NCI-H187 (cell line): ENCODE data around the gene CLMP.

Experiments used
- DNase-seq, 2 experiments: peaks; one replicate each; lab custom pipeline; 2025; lab: John Stamatoyannopoulos, UW

Gene CLMP

GRCh38 chr11:123190518-123190917 is 4.5 kb downstream of the CLMP start:
- no peak for DNase-seq

DNA sequence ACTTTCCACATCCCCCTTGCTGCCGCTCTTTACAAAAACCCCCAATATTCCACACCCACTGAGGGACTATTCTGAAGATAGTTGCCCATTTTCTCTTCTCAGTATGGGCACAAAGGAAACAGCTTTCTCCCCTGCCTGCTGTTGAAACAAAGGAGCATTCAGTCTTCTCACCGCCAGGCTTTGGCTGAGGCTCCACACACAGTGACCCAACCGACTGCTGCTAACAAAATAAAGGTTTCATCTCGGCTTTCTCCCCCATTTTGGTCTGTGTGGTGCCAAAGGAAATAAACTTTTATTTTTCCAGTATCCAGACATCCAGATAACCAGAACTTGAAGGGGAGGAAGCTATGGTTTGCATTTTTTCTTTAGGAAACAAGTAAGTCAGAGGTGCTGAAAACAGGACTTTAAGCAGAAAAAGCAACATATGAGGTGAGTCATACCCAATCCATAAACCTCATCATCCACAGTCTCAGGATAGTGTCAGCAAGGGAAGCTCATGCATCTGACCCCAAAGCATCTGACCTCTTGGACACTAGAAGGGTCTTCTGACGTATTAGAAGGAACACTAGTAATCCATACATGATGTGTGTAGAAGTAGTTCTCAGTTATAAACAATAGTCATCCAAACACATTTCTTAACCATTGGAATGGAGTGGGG is 6.4 kb downstream of the CLMP start:
- DNase-seq = no peak

- DNase-seq = no peak
Observed at GRCh38 chr11:123187665-123188507, 7.2 kb downstream of the CLMP start.

- no peak for DNase-seq
Observed at GRCh38 chr11:123187248-123187647, 7.8 kb downstream of the CLMP start.

DNA sequence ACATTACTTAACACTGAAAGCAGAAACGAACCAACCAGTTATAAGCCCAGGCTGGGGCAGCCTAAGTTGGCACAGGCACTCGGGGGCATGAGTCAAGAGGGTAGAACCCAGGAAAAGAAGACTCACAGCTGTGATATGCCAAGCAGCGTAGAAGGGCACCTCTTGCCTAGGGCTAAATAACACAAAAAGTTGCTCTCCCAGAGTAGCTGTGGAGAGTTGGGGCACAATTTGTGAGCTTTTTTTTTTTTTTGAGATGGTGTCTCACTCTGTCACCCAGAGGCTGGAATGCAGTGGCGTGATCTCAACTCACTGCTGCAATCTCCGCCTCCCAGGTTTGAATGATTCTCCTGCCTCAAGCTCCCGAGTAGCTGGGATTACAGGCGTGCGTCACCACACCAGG is 8.8 kb downstream of the CLMP start:
- no peak for DNase-seq

GRCh38 chr11:123185326-123185725 is 9.7 kb downstream of the CLMP start:
- DNase-seq = no peak

- no peak for DNase-seq
Observed at GRCh38 chr11:123184531-123184930, 10.5 kb downstream of the CLMP start.

DNA sequence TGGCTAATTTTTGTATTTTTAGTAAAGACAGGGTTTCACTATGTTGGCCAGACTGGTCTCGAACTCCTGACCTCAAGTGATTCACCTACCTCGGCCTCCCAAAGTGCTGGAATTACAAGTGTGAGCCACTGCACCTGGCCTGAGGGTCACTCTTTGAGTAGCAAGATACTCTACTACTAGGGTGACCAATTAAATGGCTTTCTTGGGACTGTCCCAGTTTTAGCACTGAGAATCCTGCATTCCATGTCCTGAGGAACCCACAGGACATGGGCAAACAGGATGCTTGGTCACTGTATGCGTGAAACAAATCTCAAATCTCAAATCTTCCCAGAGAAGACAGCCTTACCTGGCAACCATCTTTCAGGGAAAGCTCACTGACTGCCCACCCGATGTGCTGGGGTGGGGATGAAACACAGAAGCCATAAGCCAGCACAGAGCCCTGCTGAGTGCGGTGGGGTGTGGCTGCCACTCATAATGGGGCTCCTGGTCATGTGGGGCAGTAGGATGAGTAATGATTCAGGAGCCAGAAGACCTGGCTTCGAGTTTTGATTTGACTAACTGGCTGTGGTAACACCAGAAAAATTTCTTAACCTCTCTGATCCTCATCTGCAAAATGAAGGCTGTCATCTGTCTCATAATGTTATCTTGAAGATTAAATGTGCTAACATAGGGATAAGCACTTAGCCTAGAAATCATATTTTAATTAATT is 11.5 kb downstream of the CLMP start:
- no peak for DNase-seq

- no peak for DNase-seq
Observed at GRCh38 chr11:123181767-123182500, 13.1 kb downstream of the CLMP start.

DNA sequence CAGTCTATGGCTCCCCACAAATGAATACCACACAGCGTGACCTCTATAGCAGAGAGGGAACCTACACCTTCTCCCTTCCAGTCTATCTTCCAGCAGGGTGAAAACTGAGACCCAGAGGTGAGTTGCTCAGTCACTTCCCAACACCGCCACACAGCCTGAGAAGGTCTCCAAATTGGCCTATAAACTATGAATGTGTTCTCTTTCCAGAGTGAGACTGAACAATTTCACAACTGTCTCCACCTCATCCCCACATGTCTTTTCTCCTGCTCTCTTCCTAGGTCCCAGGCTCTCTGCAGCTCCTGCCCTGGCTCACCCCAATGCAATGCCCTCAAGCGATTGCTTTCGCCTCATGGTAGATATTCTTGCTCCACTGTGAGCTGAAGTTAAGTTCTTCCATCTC is 14.0 kb downstream of the CLMP start:
- no peak for DNase-seq

GRCh38 chr11:123180574-123180973 is 14.5 kb downstream of the CLMP start:
- DNase-seq = no peak

GRCh38 chr11:123180166-123180565 is 14.9 kb downstream of the CLMP start:
- DNase-seq = no peak

DNA sequence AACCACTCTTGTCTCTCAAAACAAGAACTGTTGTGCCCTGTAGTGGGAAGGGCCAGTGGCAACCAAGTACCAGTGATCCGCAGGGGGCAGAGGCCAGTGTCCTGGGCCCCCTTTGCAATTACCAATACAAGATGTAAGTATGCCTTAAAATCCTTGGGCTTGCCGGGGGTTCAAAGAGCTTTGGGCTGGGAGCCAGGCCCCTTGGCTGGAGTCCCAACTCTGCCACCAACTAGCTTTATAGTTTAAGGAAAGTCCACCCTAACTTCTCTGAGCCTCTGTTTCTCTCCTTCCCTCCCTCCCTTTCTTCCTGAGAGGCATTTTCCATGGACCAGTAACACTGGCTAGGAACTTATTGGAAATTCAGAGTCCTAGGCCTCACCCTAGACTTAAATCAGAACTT is 15.5 kb downstream of the CLMP start:
- DNase-seq = no peak

DNA sequence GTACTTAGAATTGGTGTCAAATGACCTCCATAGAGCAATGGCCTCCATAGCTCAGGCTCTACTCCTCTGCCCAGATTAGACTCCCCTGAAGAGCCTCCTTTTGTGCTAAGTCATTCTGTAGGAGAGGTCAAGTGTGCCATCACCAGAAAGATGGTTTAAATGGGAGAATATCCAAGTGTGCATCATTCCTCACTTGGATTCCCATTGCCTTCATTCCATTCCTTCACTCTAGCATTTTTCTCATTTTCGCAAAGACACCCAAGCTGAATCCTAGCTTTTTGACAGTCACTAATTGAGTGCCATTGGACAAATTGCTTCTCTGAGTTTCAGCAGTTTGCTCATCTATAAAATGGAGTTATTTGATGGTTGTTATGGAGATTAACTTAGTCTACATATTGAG is 16.9 kb downstream of the CLMP start:
- DNase-seq = no peak

- no peak for DNase-seq
Observed at GRCh38 chr11:123176785-123177184, 18.3 kb downstream of the CLMP start.

- DNase-seq = no peak
Observed at GRCh38 chr11:123174196-123175183, 20.6 kb downstream of the CLMP start.

- DNase-seq = no peak
Observed at GRCh38 chr11:123173856-123174186, 21.2 kb downstream of the CLMP start.

- DNase-seq = no peak
Observed at GRCh38 chr11:123173040-123173855, 21.8 kb downstream of the CLMP start.

DNA sequence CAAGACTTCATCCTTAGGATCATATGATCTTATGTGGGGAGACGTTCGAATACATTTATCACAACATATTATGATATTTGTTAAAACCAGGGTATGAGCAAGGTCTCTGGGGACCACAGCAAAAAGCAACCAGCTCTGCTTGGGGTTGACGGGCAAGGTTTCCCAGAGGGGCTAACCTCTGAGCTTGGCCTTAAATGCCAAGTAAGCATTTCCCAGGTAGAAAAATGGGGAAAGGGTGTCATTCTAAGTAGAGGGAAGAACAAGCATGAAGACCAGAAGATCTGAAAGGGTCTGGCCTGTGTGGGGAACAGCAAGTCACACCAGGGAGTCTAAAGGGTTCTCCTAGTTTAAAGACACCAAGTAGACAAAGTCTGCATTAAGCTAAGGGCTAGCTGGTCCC is 24.1 kb downstream of the CLMP start:
- no peak for DNase-seq

DNA sequence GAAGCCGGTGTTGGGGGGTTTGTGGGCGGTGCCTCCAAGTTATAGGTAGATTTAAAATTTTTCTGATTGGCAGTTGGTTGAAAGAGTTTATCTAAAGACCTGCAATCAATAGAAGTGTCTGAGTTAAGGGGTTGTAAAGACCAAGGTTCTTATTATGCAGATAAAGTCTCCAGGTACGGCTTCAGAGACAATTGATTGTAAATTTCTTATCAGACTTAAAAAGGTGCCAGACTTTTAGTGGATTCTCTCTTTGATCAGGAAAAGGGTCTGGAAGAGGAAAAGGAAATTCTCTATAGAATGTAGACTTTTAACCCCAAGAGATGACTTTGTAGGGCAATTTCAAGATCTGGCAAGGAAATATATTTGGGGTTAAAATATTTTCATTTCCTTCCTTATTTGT is 25.2 kb downstream of the CLMP start:
- DNase-seq = no peak
